IPS-NIHi11 (cell line): ENCODE measurements around the gene E2F6.
A peak's percentile ranks its signal among the peaks of the same experiment; 100 is the strongest.

ENCODE experiments used
- DNase-seq: peaks from one replicate; pipeline ENCODE4 v3.0.0; 2012; ENCODE audit warnings: mixed read lengths, low spot score

Gene E2F6

GRCh38 chr2:11456251-11456650, 9.7 kb downstream of the E2F6 start:
- DNase-seq = no peak

- DNase-seq = no peak
These were observed 11.1 kb downstream of the E2F6 start for GRCh38 chr2:11454824-11455223.

DNA sequence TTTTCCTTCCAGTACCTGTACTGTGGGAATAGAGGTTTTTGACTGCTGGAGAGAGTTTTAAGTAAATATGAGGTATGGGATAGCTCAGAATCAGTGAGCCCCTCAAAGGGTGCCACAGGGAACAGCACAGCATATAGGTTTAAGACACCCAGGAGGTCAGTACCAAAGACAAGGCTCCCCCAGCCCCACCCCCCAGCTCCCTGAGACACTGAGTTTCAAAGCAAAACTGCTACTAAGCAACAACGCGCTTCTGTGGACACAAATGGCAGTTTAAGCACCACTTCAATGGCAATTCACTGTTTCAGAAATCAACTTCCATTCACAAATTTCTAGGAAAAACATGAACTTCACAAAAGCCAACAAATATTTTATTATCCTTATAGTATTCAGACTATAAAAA, 15.2 kb downstream of the E2F6 start:
- no peak for DNase-seq

DNA sequence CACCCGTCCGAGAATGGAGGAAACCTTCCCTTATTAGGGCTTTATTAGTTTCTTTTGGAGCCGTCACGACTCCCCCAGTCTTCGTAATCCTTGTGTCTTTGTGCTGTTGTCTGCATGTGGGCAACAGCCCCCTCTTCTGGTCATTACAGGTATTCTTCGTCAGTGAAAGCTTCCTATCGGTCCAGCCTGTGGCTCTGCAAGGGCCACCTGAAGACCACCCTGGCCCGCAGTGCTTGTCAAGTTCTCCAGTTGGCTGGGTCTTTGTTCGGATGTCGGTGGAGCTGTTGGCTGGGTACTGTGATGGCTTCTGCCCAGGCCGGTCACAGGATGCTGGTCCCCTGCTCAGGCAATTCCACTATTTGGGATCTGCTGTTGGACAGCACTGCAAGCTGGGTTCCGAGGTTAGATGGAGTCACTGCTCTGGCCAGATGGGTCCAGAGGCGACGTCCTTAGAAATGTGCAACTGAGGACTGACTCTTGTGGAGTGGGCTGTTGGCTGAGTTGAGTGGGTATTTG, 19.2 kb downstream of the E2F6 start:
- peak; percentile 80 for DNase-seq

DNA sequence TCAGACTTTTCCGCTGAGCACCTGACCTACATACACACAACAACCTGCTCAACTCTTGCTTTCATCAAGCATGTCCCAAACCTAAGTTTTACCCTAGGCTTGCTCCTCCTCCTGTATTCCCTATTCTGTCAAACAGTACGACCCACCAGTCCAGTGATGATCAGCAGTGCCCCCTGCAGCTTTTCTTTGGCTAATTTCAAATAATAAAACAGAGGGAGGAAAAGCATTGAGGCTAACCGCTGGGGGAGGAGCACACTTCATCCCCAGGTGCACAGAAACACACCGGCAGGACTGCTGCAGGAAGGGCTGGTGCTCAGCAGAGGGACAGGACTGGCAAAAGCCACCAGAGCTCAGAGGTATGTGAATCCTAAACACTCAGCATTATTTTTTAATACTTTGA, 21.2 kb downstream of the E2F6 start:
- no peak for DNase-seq

GRCh38 chr2:11438555-11439080, 27.3 kb downstream of the E2F6 start:
- DNase-seq = no peak

- no peak for DNase-seq
These were observed 28.4 kb downstream of the E2F6 start for GRCh38 chr2:11437602-11438001.

DNA sequence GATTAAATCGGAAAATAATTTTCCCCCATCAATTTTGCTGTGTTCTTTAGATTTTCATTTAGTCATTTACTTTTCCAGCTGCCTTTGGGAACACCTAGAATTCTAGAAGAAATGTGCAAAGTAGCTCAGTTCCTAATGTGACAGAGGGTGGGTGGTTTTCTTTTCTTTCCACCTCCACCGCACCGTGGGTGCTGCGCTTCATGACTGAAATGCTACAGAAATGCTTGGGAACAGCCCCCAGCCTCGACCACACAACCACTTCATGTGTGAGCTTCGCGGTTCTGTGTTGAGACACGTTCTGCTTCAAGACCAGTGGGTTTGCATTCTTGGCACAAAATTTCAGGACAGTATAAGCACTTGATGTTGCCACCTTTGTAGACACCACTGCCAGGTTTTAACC, 30.9 kb downstream of the E2F6 start:
- DNase-seq = no peak

DNA sequence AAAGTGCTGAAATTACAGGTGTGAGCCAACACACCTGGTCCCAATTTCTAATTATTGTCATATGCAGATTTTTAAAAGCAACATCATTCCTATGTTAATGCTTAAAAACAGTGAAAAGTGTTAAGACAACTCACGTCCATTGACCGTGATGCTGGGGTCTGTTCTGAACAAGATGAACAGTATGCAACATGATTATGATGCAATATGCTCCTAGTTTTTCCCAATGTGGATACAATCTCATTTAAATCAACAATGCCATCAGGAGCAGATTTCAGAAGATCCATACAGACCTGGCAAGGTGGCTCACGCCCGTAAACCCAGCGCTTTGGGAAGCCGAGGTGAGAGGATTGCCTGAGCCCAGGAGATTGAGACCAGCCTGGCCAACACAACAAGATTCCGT, 31.5 kb downstream of the E2F6 start:
- no peak for DNase-seq

- no peak for DNase-seq
These were observed 32.1 kb downstream of the E2F6 start for GRCh38 chr2:11433822-11434221.

GRCh38 chr2:11430729-11431128, 35.2 kb downstream of the E2F6 start:
- DNase-seq = no peak

GRCh38 chr2:11427224-11427623, 38.7 kb downstream of the E2F6 start:
- no peak for DNase-seq

DNA sequence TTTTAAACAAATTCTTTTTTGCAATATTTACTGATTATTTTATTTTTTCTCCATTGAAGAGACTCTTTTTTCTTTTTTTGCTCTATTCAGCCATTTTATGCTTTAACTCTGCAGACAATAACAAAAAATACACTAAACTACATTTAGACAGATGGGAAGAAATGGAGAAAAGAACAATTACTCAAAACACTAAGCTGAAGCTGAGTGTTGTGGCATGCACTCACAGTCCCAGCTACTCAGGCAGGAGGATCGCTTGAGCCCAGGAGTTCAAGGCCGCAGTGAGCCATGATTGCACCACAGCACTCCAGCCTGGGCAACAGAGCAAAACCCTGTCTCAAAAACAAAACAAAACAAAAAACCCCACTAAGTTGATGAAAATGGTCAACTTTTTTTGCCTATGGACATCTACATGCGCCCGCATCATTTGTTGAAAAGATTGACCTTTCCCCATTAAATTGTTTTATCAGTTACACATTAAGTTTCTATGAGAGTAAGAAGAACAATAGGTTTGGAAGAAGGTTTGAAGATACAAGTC, 43.0 kb downstream of the E2F6 start:
- DNase-seq = no peak

DNA sequence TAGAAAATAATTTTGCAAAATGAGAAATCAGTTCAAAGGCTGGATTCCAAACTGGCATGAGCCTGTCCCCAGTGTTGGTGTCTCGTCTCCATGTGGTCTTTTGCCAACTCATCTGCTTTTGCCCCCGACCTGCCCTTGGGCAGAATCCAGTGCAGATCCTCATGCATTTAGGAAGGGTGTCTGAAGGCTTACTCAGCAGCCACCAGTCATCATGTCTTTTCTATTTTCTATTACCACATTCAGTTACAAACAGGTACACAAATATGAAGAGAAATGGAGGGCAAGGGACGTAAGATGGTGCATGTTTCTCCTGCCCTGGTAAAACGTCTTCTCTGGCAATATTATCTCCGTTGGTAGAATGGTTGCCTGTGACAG, 43.5 kb downstream of the E2F6 start:
- no peak for DNase-seq

DNA sequence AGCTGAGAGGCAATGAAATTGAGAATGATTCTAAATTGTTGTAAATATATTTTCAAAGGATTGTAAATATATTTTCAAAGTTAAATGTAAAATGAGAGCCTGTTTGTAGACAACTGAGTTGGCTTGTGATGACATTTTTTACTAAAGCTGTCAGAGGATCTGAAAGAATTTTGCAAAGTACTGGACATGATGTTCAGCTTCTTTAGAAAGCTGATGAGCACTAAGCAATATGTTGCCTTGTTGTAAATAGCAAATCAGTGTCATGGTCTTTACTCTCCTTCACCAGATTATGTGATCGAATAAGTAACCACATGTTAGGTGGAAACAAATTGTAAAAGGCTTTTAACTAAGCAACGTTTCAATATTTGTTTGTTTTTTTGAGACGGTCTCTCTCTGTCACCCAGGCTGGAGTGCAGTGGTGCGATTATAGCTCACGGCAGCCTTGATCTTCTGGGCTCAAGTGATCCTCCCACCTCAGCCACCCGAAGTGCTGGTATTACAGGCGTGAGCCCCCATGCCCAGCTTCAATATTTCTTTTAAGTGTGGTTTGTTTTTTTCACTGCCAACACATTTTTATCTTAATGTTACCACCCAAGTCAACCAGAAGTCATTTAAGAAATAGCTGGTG, 44.0 kb downstream of the E2F6 start:
- no peak for DNase-seq

DNA sequence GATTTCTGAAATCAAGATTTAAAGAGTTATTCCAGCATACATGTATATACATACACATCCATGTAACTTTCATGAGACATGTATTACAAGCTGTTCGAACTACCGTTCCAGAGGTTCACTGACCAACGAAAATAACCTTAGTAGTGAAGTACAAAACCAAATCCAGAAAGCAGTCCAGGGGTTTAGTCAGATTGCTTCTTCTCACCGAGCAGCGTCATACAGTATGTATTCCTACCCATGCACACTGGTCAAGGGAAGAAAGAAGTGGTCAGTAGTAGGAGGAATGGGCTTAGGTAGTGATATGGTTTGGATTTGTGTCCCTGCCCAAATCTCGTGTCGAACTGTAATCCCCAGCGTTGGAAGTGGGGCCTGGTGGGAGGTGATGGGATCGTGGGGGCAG, 45.3 kb downstream of the E2F6 start:
- DNase-seq = no peak

- no peak for DNase-seq
These were observed 45.8 kb downstream of the E2F6 start for GRCh38 chr2:11420190-11420589.

DNA sequence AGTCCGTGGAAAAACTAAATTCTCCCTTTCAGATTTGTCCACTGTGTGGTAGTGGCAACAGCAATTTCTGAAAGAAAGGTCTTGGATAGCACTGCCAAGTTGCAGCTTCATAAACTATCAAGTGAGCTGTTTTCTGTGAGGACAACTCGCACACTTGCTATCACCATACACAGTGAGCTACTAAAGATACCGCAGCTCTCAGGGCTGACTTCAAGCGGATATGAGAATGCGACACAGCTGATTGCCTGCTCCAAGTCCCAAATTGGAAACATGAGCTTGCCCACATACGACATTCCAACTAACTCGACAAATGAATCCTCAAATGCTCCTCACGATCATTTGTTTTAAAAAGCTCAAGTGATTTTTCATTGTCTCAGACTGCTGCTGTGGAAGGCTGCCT, 46.2 kb downstream of the E2F6 start:
- DNase-seq = no peak

DNA sequence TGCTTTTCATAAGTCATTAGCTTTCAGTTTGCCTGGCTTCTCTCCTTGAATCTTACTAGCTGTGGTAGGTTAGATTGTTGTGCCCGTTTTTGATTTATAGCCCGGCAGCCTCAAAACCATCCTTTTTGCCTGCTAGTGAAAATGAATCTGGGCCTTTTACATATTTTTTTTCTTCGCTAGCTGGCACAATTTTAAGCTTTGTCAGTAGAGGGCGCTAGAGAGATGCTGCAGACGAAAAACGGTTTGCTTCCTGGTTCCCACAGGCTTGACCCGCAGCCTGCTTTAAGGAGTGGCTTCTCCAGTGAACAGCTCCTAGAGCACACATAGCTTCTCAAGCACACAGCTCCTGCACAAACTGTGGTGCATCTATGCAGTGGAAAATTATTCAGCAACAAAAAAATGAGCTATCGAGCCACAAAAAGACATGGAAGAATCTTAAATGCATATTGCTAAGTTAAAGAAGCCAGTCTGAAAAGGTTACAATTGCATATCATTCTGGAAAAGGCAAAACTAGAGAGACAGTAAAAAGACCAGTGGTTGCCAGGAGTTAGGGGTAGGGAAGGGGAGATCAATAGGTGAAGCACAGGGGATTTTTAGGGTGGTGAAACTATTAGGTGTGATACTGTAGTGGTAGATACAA, 47.9 kb downstream of the E2F6 start:
- peak; percentile 28 for DNase-seq

- DNase-seq = no peak
These were observed 49.0 kb downstream of the E2F6 start for GRCh38 chr2:11416931-11417330.

DNA sequence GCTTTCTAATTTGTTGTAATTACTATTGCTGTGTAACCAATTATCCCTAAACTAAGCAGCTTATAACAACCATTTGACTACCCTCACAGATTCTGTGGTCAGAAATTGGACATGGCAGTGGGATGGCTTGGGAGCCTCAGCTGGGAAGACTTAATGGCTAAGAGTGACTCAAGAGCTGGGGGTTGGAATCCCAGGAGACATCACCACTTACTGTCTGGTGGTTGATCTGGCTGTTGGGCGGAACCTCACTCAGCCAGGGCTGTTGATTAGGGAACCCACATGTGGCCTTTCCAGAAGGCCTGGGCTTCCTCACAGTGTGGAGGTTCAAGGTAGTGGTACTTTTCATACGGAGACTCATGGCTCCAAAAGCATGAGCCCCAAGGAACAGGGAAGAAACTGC, 49.8 kb downstream of the E2F6 start:
- no peak for DNase-seq

DNA sequence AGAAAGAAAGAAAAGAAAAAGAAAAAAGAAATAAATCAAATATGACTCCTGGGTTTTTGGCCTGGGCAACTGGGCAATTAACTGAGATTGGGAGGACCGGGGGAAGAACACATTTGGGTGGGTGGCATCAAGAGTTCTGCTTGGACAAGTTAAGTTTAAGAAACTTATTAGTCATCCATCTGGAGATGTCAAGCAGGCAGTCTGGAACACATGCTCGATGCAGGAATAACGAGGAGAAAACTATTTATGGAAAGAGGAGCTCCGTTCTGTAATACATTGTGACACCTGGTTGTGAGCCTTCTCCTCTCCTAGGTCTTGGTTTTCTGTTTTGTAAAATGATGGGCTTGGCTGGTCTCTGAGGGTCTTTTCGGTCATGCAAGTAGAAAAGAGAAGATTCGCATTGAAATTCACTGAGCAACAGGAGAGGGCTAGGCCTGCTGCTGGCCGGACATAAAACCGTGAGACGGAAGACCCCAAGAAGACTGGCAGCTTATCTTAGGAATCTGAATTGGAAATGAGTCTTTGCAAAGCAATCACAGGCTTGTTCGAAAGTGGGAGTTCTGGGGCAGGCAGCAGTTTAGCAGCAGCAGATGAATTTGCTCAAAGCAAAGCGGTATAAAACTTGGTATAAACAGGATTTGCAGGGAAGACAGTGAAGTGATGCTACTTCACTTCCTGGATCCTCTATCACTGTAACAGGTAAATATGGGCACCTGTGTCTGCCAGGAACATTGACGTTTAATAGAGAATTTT, 51.4 kb downstream of the E2F6 start:
- no peak for DNase-seq

DNA sequence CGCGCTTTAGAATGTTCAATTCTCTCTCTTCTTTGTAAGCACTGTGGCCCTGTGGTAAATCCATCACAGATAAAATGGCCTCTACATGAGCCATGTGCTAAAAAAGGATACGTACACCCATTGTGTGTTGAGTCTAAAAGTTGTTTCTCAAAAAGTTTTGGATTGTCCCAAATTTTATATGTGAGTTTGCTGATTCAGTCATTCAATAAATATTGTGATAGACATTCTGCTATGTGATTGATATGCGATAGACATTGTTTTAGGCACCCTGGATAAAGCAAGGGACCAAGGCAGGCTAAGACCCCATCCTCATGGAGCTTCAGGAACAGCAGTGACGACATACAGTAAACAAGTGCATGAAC, 53.5 kb downstream of the E2F6 start:
- no peak for DNase-seq
